Stimulated activated CD8-positive, alpha-beta memory T cell treated with anti-CD3 and anti-CD28 coated beads, Interleukin-2, amount 100 ng/mL, for 1 hour (primary cell): ENCODE measurements around the gene CSNK2A1.
"Not testable (repeated sequence)": the region's sequence is repeated elsewhere in the genome, so short reads cannot be mapped to it uniquely, and the experiment has no call there.

Experiments used
- DNase-seq, 2 donors: peaks; one replicate each; pipeline ENCODE4 v3.0.0-alpha.2; 2020; ENCODE audit warnings: low read depth in 2 of 2

CSNK2A1 gene

DNA sequence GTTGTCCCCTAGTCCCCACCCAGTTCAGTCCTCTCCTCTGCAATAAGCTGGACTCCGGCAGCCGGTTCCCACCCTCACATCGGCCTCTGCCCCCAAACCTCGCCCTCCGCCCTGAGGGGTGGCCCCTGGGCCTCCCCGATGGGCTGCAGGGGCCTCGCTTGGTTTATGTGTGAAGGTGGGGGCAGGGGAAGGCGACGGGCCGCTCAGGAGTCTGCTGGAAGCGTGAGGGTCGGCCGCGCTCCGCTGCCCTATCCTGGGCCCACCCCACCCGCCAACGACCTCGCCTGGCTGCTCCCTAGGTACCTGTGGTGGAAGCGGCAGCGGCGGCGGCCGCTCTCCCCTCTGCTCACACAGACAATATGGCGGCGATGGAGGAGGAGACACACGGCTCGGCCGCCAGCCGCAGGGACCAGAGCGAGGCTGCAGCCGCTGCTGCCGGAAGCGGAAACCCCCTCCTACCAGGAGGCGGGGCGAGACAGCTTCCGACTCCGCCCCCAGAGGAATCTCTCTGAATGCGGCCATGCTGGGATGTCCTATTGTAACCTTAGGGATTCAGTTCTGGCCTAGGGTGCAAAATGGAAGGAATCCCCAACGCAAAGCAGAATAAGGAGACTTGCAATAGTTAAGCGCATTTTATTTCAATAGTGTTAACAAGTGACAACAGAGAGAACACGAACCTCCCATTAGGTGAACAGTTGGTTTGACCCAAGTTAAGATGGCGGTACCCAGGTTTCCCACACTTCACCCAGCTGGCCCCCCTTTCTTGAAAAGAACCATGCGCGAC, at the start of gene CSNK2A1:
CSNK2A1 (minus strand) TSS at position 422 of the 784 bp plus-strand sequence. CDS start 35,239 bp downstream, outside the sequence.
- peak; percentile 91 to 94 for DNase-seq

DNA sequence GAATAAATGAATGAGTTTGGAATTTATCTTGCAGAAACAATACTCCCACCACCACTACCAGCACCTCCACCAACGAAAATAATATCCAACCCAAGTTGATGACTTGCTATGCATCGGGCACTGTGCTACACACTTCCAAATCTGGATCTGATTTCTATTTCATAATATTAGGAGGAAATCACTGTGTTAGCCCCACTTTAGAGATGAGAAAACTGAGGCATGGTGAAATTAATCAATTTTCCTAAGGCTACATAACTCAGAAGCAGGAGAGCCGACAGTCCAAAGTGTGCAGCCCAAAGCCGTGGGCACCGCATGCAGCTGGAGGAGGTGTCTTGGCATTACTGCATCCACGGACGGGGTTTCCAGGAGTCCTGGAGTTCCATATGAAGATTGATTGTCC, 48.9 kb upstream of the CSNK2A1 start:
- DNase-seq, result no peak

DNA sequence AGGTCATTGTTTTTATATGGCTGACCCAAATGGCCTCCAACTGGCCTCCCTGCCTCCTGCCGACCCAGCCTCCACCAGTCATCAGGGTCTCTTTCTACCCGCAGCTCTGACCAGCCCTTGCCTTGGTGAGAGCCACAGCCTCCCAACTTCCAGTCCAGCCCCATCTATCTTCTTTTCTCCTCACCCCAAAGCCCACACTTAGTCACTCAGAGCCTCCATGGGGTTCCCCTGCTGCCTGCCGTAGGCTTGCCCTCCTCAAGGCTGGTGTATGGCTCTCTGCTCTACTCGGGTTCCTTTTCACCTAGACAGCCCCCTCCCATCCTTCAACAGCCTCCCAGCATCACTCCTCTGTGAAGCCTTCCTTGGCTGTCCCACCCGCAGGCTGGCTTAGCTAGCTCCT, 48.4 kb upstream of the CSNK2A1 start:
- no peak for DNase-seq

DNA sequence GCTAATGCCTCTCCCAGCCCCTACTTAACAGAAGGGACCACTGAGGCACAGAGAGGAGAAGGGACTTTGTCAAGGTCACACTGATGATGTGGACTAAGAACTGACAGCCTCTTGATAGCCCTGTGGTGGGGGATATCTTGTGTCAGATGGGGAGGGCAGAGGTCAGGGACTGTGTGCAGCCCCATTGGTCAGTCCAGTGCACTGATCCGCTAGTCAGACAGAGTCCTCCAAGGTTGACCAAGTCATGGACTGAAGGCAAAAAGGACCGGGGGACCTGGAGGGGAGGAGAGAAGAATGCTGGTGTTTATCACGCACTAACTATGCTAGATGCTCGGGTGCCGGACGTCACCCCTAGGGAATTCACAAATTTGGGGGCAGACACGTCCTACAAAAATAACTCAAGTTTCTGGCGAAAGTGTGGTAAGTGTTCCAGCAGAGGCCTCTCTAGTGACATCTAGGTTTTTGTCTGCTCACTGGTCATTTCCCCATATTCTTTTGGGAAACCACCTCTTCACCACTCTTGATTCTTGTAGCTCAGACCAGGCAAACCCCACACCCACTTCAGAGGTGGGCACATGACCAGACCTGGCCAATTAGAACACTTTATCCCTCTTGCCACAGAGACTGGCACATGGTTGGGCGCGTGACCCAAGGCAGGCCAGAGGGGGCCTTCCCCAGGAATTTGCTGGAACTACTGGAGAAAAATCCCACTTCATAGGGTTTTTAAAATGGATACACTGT, 45.5 kb upstream of the CSNK2A1 start:
- no peak for DNase-seq

DNA sequence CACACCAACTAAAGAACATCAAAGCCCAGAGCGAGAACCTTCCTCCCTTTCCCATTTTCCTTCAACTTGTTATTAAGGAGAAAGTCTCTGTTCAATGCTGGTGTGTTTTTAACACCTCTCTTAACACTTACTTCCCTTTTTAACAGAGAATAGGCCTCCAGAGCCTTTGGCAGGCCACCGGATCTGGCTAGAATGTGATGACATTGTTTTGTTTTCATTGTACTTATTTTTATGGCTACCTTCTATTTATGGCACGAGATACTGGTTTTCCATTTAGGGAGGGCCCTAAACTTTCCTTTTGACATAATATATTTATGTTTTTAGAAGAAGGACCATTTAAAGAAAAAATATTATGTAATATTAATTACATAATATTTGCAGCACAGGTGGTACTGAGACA, 44.9 kb upstream of the CSNK2A1 start:
- no peak for DNase-seq

DNA sequence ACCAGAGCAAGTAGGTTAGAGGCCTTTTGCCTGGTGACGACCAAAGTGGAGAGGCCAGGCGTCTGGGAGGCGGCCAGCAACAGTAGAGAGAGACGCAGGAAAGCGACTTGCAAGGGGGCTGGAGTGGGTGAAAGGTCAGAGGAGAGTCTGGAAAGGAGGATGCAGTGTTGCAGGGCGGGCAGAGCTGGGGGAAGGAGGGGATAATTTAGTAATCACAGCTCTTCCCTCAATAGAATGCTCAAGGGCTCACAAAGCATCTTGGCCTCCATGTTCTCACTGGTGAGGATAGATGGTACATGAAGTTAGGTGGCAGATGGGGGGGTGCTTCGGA, 41.3 kb upstream of the CSNK2A1 start:
- DNase-seq, result no peak

DNA sequence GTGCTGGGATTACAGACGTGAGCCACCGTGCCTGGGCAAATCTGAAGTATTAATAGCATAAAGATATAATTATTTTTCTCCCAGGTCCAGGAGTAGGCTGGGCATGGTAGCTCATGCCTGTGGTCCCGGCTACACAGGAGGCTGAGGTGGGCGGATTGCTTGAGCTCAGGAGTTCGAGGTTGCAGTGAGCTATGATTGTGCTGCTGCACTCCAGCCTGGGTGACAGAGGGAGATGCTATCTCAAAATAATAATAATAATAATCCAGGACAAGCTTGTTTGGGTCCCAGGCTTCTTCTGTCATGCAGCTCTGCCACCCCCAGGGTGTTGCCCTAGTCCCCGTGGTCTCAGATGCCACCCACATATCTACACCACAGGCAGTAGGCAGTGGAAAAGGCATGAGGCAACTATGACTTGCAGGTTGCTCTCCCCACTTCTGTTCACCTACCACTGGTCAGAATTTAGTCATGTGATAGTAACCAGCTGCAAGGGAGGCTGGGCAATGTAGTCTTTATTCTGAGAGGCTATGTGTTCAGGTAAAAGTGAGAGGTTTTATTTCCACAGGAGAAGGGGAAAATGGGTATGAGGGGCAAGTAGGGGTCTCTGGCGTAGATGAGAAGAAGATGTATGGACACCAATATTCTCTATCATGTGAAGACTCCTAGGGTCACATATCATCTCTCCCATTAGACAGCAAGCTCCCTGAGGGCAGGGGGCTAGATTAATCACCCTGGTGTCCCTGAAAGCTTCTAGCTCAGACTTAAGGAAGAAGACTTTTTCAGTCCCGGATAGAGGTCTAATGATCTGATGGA, 40.8 kb upstream of the CSNK2A1 start:
- DNase-seq, result no peak

DNA sequence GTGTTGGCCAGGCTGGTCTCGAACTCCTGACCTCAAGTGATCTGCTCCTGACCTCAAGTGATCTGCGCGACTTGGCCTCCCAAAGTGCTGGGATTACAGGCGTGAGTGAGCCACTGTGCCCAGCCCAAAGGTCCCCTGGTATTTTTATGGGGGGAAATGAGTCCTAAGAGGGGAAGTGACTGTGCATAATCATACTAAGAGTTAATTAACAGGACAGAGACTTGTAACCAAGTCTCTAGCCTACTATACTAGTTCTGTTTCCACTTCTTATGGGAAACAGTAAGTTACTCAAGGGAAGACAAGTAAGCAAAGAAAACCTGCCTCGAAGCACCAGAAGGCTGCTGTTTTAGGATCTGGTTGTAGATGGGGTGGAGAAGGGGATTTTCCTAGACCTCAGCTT, 38.6 kb upstream of the CSNK2A1 start:
- DNase-seq, result no peak

DNA sequence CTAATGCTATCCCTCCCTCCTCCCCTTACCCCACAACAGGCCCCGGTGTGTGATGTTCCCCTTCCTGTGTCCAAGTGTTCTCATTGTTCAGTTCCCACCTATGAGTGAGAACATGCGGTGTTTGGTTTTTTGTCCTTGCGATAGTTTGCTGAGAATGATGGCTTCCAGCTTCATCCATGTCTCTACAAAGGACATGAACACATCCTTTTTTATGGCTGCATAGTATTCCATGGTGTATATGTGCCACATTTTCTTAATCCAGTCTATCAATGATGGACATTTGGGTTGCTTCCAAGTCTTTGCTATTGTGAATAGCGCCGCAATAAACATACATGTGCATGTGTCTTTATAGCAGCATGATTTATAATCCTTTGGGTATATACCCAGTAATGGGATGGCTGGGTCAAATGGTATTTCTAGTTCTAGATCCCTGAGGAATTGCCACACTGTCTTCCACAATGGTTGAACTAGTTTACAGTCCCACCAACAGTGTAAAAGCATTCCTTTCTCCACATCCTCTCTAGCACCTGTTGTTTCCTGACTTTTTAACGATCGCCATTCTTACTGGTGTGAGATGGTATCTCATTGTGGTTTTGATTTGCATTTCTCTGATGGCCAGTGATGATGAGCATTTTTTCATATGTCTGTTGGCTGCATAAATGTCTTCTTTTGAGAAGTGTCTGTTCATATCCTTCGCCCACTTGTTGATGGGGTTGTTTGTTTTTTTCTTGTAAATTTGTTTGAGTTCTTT, 35.5 kb upstream of the CSNK2A1 start:
- not testable (repeated sequence) for DNase-seq

DNA sequence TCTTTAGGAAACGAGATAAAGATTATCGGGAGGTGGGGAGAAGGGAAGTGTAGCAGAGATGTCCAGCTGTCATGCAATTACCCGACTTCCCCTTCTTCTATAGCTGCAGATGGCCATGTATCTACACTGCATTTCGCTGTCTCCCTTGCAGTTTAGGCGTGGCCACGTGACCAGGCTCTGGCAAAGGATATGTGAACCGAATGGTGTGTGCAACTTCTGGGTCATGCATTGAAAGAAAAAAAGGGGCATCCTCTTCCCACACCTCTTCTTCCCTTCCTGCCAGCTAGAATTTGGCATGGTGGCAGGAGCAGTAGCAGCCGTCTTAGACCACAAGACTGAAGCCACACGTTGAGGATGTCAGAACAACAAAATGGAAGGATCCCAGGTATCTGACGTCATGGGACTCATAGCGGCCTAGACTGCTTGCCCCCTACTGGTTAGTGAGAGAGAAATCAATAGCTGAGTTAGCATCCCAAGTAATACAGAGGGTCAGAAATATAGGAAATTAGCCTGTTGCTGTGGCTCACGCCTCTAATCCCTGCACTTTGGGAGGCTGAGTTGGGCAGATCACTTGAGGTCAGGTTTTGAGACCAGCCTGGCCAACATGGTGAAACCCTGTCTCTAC, 33.7 kb upstream of the CSNK2A1 start:
- DNase-seq, result no peak

DNA sequence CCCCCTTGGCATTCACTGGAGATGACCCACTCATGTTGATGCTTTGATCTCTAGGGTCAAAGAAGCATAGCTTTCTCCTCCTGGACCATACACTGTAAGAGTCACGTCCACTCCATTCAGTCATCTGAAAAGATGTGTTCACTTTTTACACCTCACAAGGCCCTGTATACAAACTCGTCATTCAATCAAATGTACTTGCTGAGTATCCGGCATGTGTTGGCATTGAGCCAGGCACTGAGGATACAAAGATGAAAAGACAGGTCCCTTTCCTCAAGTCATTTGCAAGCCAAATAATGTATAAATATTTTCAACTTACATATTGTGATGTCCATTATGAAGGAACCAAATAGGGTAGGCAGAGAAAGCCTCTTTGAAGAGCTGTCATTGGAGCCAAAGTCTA, 32.6 kb upstream of the CSNK2A1 start:
- no peak for DNase-seq

DNA sequence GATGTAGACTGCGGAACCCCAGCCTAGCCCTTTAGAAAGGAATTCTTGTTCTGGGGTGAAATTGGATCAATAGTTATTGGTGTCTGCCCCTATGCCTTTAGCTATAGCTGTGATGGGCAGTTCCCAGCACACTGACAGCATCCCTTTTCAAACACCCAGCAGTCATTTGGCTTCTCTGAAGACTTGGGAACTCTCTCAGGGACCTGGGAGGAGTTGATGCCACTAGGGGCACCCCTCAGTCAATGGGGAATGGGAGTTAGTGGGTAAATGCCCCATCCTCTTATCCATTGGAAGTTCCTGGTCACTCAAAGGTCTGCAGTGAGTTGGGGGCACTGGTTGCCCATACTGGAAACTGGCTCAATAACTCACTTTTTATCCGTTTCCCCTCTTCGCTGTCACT, 31.6 kb upstream of the CSNK2A1 start:
- no peak for DNase-seq

DNA sequence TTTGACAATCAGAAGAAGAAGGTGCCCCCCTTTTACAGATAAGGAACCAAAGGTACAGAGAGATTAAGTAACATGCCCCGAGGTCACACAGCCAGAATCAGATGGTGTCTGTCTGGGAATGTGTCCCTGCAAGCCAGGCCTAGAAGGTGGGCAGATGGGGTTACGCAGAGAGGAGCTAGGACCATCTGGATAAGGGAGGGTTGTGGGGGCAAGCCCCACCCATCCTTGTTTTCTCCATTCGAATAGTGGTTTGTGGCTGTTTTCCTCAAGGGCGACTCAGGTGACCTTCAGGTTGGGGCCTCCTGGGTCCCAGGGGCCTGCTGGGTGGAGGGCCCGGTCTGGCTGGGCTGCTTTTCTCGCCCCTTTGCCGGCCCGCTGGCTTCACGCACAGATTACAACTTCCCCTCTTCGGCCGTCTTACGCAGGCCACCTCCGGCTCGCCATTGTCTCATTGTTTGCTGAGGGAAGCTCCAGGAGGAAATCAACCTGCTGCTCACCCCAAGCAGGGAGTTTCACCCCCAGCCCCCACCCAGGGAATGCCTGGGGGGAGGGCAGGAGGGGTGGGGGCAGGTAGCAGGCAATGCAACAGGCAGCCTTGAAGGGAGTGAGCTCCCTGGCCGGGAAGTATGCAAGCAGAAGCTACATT, 30.8 kb upstream of the CSNK2A1 start:
- no peak for DNase-seq

DNA sequence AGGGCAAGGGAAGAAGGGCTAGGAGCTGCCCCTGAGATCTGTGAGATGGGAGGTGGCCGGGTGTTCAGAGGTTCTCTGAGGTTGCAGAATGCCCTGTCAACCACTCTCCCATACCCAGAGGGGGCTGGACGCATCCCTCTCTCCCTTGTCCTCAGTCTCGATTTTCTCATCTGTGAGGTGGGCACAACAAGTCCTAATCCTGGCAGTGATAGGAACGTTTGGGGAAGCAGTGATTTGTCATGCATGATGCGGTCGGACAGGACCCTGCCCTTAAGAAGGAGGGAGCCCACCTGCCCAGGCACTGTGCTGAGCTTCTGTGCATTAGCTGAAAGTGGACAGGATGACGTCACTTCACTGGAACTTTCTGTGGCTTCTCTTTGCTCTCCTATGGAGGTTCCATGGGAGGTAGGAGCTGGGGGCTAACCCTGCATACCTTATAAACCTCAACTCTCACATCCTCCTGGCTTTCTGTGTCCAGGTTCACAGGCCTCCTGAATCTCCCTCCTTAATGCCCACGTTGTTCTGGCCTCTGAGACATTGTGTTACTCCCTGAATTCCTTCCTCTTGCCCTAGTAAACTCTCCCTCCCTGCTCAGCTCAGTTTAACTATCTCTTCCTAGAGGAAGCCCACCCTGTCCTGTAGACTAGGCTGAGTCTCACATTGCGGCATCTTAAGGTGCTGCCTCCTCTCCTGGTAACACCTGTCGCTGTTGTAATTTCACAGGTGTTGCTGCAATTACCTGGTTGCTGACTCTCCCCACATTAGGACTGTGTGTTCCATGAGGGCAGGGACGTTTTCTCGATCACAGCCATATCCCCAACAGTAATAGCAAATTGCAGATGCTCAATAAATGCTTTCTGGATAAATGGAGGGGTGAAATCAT, 30.1 kb upstream of the CSNK2A1 start:
- DNase-seq, result no peak

DNA sequence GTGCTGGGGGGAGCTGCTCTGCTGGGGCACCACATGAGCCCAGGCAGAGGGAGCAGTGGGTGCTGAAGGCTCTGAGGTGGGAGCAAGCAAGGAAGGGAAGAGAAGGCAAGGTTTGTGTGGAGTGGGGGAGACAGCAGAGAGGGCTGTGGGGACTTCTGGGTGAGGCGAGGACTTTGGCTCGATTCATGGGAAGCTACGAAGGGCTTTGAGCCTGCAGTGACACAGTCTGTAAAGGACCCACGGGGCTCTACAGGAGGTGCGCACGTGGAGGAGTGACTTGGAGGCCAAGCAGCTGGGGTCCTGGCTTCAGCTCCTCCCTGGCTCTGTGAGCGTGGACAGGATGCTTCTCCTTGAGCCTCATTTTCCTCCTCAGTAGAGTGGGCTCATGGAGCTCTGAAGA, 29.1 kb upstream of the CSNK2A1 start:
- no peak for DNase-seq

DNA sequence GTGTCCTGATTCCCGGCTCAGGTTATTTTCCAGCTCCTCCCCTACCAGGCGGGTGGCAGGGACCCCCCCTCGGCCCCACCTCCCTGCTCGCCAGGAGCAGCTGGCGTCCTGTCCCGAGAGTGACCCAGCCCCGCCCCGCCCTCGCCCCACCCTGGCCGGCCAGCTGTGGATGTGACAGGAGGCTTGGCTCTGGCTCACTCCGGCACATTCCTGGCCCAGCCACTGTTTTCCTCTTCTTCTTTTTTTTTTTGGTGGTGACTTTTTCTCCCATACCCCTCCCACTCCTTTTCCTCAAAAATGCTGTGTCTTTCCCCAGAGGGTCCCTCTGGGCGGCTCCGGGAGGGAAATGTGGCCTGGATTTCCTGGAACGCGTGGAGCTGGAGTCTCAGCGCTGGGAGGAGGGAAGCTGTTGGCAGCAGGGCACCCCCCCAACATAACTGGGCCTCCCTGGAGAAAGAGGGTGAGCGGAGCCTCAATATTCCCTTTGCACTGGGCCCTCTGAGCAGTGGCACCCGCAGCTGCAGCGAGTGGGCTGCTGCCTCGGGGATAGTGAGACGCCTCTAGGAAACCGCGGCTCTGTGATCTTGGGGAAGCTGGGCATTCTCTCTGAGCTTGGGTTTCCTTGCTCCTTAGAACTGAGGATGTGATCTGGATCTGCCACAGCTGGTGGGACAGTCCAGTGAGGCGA, 28.3 kb upstream of the CSNK2A1 start:
- DNase-seq, result no peak

DNA sequence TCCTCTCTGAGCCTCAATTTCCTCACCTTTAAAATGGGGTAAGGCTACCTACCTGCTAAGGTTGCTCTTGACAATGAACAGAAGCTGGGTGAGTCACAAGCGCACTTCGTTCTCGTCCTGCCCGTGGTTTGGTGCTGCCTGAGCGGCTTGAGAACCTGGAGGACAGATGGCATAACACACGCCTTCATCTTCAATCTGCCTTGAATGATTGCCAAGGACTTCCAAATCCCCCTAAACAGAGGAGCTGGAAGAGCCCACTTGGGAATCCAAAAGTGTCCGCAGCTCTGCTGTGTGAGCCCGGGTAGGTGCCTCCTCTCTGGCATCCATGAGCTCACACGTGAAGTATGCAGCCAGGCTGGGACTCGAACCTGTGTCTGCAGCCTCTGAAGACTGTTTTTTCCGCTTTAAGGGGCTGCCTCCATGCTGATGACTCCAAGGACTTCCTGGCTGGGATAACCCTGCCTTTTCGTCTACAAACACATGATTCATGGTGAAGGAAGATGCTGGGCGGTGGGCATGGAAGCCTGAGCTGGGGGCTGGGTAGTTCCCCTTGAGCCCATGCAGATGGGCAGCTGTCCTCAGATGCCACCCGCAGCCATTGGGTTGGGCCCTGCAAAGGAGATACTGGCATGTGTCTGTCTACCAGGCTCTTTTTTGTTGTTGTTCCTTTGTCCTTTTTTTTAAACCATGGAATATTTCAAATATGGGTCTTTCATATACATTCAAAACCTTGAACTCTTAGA, 25.3 kb upstream of the CSNK2A1 start:
- DNase-seq, result no peak

DNA sequence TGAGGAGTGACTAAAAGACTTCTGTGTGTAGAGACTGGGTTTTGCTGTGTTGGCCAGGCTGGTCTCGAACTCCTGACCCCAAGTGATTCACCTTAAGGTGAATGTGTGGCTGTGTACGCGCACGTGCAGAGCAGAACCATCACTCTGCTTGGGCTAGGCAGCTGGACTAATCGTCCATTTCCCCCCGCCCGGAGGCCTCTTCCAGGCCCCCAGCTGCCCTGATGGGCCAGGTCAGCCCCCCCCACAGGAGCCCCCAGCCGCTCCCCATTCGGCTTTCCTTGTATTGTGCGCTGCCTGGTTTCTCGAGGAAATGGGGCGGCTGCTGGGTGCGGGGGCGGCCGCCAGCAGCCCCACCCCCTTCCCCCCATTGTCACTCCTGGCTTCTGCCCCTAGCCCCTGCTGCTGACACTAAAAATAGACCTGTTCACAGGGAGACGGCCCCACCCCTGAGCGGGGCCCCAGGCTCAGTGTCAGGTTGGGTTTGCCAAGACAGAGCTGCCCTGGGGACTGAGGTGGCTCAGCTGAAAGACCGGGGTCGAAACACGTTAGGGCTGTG, 24.6 kb upstream of the CSNK2A1 start:
- no peak for DNase-seq
